ENCODE data around the gene RIPOR1.
"Not testable (repeated sequence)": the region's sequence is repeated elsewhere in the genome, so short reads cannot be mapped to it uniquely, and the experiment has no call there.

RIPOR1 gene

DNA sequence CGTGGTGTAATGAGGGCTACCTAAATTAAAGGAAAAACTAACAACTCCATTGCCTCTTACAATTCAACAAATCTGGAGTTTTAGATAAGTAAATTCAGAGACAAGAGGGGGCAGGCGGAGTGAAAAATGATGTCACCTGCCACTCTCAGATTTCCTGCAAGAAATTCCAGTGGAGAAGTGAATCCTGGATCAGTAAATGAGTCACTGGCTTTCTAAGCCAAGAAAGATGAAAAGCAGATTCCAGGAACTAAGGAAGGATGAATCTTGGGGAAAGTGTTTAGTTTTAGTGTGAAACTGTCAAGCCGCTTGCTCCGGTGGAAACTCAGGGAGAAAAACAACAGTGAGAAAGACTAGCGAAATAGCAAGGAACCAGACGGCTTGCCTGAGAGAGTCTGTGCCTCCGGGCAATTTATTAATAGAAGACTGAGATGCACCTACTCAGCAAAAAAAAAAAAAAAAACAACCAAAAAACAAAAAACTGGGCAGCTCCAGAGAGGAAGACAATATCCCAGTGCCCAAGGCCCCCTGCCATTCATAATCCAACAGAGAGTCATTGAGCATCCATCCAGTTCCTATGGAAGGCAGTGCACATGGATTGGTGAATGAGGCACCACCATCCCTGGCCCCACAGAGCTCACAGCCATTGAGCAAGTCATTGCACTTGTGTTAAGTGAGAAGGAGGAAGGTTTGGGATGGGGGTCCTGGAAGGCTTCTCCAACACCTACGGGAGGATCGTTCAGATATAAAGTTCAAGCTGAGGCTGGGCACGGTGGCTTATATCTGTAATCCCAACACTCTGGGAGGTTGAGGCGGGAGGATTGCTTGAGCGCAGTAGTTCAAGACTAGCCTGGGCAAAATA, 12.1 kb upstream of the RIPOR1 start:
- no peak for DNase-seq

DNA sequence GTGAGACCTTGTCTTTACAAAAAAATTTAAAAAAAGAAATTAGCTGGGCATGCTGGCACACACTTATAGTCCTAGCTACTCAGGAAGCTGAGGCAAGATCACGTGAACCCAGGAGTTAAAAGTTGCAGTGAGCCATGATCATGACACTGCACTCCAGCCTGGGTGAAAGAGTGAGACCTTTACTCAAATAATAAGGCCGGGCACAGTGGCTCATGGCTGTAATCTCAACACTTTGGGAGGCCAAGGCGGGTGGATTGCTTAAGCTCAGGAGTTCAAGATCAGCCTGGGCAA, 11.5 kb upstream of the RIPOR1 start:
- DNase-seq, result no peak

- DNase-seq, result no peak
Measured at GRCh38 chr16:67517661-67518423, 10.8 kb upstream of the RIPOR1 start.

- no peak for DNase-seq
Measured at GRCh38 chr16:67518676-67519075, 10.0 kb upstream of the RIPOR1 start.

- no peak for DNase-seq
Measured at GRCh38 chr16:67519242-67519641, 9.4 kb upstream of the RIPOR1 start.

DNA sequence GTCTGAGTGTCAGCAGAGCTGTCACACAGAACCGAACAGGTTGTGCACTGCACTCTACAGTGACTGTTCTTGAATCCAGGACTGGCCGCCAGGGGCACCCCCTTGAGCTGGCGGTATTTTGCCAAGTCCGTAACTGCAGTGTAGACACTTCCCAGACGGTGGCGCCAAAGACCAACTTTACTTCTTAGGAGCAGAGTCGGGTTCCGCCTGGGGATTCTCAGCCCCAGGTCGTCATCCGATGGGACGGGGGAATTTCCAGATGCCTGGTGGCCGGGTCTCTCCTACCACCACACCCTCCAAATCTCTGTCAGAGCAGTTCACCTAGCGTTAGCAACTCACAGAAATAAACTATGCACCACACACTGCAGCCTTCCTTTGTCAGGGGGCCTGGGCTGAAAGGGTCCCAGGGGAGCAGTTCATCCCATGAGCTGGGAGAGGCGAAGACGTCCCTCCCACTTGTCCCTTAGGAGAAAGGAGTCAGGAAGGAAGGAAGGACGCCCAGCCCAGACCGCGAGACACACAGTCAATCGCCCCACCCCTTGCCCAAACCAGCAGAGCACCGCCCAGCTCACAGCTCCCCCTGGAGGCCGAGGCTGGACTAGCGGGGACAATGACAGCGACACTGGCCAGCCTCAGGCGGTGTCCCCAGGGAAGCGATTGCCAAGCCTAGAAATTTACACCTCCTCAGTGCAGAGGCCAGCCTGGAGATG, 7.4 kb upstream of the RIPOR1 start:
- peak; percentile 68 for DNase-seq

DNA sequence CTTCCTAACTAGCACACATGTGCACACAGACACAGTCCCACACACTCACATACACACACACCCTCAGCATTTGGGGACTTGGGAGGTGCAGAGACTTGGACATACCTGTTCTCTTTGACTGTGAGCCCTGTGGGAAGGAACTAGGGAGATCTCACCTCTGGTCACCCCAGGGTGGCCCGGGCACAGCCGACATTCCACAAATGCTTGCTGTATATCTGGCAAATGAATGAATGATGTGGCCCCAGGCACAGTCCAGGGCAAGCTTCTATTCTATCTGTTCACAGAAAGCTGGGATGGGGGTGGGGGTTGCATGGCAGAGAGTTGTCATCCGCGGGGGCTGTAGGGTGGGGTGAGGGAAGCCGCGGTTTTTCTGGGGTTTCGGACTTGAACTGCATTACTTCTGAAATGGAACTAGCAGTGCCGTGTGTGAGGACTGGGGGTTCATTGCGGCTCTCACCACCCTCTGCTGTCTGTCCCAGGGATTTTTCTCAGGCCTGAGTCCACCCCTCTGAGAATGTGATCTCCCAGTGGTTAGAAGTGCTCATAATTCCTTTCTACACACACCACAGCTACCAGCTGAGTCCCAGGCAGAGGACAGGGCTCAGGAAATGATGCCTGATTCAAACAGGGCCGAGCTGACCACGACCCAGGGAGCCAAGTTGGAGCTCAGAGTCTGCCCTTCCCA, 3.3 kb upstream of the RIPOR1 start:
- no peak for DNase-seq

DNA sequence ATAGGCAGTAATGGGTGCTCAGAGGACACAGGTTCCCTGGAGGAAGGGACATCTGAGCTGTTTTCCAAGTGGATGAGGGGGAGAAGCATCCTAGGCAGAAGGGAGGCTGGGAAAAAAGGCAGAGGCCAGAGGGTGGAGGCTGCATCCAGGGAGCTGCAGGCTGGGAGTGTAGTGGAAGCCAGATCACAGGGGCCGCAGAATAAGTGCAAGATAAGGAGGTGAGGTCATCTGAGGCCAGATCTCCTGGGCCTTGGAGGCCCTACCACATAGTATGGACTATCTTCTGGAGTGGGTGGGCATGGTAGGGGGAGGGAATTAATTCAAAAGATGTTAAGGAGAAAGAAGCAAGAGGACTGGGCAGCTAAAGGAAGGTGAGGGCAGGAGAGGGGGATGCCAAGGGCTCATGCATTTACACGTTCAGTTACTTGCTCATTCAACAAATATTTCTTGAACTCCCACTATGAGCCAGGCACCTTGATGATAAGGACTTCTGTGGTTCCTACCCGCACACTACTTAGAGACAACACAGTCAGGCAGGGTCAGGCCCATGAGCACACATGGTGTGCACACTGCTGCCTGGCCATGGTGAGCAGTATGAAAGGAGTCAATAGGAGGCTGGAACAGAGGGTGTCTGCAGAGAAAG, 2.4 kb upstream of the RIPOR1 start:
- DNase-seq, result no peak

DNA sequence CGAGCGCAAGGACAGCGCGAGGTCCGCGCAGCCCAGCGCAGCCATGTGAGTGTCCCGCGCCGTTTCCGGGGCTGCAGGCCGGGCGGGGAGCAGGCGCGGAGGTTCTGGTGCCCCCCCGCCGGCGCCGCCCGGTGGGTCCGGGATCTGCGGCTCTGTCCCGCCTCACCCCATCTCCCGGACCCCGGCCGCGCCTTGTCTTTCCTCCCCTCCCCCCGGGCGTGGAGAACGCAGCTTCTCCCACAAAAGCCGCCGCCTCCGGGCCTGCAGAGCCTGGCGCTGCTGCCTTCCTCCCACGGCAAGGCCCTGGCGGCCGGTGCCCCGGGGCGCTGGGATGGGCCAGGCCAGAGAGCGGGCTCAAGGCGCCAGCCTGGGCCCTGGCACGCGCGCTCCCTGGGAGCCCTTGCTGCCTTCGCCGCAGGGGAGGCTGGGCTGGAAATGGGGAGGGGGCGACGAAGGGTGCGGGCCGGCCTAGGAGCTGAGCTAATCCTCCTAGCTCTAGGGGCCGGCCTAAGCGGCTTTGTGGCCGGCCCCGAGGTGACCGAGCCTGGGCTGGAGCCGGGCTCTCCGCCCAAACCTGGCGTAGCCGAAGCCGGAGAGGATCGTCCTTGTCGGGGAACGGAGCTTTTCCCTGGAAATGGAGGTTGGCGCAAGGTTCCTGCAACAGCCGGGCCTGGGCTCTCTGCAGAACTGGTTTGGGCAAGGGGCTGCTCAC, 397 bp downstream of the RIPOR1 start:
- DNase-seq, result no peak

- no peak for DNase-seq
Measured at GRCh38 chr16:67529582-67530012, 968 bp downstream of the RIPOR1 start.

DNA sequence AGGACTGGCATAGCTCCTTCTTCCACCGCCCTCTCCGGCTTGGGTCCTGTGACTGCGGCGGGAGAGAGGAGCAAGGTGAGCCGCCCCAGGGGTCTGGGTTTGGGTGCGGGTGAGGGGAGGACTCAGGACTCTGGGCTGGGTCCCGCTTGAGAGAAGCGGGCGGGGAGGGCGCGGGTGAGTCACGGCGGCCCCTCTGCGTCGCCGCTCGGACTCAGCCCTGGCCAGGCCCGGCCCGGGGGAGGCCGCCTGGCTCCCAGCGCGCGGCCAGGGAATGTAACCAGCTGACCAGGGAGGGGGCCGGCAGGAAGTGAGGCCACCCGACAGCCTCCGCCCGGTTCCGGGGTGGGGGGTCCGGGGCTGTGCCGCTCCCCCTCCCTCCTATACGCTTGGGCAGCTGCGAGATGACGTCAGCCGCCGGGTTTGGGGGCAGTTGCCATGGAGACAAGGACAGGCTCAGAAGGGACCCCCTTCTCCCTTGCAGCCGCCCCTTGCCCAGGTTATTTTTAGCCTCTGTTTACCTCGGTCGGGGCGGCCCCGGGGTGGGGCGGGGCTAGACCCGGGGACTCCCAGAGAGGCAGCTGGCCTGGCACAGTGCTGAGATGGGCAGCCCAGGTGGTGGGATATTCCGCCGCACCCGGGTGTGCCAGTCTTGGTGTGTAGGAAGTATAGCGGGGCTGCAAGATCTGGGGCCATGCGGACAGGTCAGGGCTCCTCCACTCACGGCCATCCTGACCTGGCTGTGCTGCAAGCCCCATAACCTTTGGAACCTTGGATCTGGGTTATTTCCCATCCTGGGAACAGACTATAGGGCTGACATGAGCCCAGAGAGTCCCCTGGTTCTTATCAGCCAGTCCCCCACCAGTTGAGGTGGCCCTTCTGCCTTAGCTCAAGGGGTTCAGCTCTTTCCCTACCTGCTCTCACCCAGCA, 1.6 kb downstream of the RIPOR1 start:
- DNase-seq, result no peak

- DNase-seq, result no peak
Measured at GRCh38 chr16:67531247-67531646, 2.6 kb downstream of the RIPOR1 start.

- DNase-seq, result no peak
Measured at GRCh38 chr16:67533024-67533560, 4.5 kb downstream of the RIPOR1 start.

DNA sequence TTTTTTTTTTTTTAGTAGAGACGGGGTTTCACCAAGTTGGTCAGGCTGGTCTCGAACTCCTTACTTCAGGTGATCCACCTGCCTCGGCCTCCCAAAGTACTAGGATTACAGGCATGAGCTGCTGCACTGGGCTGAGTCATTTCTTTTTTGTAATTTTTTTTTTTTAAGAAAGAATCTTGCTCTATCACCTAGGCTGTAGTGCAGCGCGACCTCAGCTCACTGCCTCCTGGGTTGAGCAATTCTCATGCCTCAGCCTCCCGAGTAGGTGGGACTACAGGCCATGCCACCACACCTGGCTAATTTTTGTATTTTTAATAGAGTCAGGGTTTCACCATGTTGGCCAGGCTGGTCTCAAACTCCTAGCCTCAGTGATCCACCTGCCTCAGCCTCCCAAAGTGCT, 5.4 kb downstream of the RIPOR1 start:
- not testable (repeated sequence) for DNase-seq

DNA sequence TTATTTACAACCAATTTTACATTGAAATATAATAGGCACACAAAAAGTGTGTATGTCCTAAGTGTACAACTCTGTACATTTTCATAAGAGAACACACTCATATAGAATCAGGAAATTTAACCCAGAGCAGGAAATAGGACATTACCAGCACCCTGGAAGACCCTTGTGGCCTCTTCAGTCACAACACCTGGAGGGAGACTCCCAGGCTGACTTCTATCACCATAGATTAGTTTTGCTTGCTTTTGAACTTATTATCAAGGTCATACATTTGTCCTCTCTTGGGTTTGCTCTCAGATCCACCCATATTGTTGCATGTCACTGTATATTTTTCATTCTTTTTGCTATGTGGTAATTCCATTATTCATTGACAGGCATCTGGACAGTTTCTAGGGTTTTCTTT, 5.8 kb downstream of the RIPOR1 start:
- DNase-seq, result no peak

DNA sequence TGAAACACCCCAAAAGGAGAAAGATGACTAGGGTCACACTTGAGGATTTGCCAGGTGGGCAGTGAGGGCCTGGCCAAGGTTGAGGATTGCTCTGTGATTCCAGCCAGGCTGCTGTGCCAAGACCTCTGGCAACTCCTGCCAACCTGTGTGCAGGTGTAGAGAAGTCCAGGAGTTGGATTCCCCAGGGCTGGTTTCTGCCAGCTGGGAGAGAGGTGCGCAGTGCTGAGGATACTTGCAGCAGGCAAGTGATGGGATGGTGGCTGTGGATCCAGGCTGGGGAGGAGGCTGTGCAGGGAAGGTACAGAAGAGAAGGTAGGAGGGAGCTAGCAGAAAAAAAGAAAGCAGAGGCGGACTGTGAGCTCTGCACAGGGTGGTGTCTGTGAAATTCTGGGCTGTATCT, 6.6 kb downstream of the RIPOR1 start:
- DNase-seq, result no peak

DNA sequence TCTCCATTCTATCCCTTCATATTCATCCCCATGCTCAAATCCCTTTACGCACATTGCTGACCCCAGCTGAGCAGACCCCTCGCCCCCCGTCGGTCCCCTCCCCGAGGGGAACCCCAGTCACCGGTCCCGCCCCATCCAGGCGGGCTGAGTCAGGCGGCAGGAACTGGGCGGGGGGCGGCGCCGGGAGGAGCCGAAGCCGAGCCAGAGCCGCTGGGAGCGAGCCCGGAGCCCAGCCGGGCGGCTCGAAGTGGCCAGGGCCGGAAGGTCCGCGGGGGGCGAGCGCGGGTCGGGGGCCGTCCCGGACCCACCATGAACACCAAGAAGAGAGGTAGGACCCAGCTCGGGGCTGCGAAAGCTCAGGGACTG, 8.6 kb downstream of the RIPOR1 start:
- DNase-seq, result no peak

- no peak for DNase-seq
Measured at GRCh38 chr16:67537636-67538591, 9.3 kb downstream of the RIPOR1 start.

- no peak for DNase-seq
Measured at GRCh38 chr16:67538666-67539101, 10.1 kb downstream of the RIPOR1 start.

Data from NCI-H2029 (cell line).